DOHH2 (cell line): ENCODE results near the gene PDLIM7.

Source experiments
- CTCF ChIP-seq: fragments of 200-600 bp; sonication (generic); IDR thresholded peaks from one replicate; pipeline ENCODE4 v1.5.1; 2014; ENCODE audit warnings: antibody characterized with exemption, mild to moderate bottlenecking, low read depth, low read length; ENCODE audit not compliant: poor library complexity, severe bottlenecking
- EZH2phosphoT487 ChIP-seq: fragments of 200-600 bp; sonication (generic); IDR thresholded peaks from 2 replicates; pipeline ENCODE4 v1.6.1; 2017; ENCODE audit warnings: borderline replicate concordance, mild to moderate bottlenecking, antibody characterized with exemption, low read length, moderate library complexity, mixed read lengths

GRCh38 chr5:177526191-177526590 is 28.8 kb upstream of the PDLIM7 start:
- TF ChIP-seq EZH2phosphoT487, result no peak
- no peak for TF ChIP-seq CTCF
